Activated gamma-delta T cell treated with Interleukin-2 at 50 U/mL for 16 hours (primary cell): ENCODE results near the gene RCBTB2.

Source experiments
- DNase-seq: peaks from one replicate; pipeline ENCODE4 v3.0.0-alpha.2; 2020

Gene RCBTB2

DNA sequence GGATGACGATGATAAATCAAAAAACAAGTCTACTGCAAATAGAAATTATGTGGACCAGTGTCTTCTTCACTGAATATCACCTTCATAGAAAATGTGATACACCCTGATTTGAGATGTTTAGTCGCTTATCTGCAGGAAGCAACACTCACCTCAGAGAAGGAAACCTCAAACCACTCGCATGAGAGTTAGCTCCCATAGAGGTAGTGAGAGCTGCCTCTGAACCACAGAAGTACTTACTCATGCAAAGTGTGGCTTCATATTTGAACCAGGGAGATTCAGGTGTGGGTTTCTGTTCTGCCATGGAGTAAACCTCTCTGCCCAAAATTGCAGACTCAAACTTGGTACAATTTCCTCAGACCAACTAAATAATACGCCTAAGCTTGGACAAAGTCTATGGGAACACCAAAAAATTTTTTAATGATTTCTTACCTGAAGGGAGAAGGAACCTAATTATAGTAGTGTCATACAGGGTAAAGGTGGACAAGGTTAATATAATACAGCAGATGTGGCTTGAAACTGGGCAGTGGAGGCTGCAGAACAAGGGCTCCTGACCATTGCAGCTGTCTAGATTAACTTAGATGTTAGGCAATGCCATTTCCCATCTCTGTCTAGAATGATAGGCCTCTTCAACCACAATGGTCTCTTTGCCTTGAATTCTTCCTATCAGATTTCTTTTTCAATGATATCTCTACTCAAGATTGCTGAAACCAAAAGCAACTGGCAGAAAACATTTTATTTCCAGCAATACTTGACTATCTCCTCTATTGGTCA lies 29.6 kb upstream of the RCBTB2 start:
- peak; percentile 71 for DNase-seq

DNA sequence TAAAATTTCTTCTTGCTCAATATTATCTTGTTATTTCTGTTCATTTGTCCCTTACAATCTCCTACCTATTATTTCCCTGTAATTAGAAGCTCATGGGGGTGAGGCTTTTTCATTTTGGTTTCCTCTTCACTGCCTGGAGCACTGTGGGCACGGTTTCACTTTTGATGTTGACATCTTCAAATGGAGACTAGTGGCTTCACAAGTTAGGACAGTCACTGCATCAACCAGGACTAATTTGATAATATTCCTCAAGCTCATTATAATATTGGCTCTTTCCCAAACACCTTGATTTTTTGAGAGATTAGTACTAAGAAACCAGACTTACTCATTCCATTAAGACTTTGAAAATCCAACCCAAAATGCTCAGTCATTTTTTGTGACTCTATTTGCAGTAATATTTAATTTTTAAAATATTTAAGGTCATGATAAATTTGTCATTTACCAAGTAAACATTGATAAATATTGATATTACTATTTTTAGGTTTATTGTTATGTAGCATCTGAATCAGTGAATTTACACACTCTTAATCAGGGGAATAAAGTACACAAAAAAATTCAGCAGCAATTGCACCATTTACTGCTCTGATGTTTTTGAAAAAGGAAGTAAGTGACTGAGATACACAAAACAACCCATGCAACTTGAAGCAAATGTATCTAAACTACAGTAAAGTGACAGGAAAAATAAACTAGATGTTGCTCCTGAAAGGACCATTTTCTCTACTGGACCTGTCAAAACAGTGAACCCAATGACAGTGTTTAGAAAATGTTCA lies 28.8 kb upstream of the RCBTB2 start:
- DNase-seq, result no peak

DNA sequence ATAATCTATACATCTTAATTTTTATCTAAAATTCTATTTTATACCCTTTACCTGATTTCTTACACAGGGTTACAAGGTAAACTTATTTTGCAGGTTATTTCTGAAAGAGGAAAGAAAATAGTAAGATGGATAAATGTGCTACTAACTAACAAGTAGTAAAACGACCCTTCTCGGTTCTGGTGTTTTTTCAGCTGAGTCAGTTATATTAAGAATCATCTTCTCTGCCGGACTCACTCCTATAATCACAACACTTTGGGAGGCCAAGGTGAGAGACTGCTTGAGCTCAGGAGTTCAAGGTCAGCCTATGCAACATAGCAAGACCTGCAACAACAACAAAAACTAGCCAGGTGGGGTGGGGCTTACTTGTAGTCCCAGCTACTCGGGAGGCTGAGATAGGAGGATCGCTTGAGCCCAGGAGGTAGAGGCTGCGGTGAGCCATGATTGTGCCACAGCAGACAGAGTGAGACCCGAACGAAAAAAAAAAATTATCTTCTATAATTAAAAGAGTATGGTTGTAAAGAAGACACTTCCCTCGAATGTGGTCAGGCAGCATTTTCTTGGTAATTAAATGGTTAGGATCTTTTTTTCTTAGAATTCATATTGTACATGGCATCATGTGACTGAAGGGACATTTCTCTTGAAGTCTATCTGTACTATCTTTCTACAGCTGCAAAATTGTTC lies 27.9 kb upstream of the RCBTB2 start:
- DNase-seq, result no peak

DNA sequence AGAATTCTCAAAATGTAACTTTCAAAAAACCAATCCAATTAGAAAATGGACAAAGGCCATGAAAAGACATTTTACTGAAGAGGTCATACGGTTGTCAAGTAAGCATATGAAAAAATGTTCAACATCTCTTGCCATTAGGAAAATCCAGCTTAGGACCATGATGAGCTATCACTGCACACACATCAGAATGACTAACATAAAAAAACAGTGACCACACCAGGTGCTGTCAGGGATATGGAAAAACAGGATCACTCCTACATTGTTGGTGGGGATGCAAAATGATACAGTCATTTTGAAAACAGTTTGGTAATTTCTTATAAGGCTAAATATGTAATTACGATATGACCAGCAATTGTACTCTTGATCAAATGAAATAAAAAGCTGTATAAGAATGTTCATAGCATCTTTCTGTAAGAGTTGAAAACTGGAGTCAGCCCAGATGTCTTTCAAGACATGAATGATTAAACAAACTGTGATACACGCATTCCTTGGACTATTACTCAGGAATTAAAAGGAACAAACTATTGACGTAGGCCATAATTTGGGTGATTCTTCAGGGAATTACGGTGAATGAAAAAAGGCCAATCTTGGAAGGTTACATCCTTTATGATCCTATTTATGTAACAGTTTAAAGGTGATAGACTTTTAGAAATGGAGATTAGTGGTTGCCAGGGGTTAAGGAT lies 26.9 kb upstream of the RCBTB2 start:
- no peak for DNase-seq

DNA sequence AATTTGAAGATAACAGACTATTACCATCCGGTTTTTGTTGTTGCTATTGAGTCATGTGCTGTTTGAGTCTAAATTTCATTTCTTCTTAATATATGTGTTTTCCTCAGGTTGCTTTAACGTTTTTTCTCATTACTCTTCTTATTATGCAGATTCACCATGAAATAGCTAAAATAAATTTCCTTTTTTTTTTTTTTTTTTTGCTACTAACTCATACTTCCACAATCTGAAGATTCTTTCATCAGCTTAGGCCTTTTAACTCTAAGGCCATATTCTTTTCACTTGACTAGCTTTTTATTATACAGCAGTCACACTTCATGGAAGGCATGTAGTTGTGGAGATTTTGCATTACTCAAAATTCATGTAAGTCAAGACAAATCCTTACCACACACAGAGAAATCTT lies 23.9 kb upstream of the RCBTB2 start:
- no peak for DNase-seq

DNA sequence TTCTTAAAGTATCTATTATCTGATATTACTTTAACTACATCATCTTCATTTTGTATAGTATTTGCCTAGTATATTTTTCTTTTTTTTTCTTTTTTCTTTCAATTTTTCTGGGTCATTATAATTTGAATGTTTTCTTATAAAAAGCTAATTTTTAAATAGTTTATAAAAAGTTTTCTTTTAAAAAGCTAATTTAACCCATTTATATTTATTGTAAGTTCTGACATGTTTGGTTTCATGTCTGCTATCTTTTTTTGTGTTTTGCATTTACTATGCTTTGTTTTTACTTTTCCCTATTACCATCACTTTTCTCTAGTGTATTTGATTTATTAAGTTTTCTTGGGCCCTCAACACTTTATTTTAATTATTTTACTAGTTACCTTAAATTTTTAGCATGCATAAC lies 22.6 kb upstream of the RCBTB2 start:
- DNase-seq, result no peak

DNA sequence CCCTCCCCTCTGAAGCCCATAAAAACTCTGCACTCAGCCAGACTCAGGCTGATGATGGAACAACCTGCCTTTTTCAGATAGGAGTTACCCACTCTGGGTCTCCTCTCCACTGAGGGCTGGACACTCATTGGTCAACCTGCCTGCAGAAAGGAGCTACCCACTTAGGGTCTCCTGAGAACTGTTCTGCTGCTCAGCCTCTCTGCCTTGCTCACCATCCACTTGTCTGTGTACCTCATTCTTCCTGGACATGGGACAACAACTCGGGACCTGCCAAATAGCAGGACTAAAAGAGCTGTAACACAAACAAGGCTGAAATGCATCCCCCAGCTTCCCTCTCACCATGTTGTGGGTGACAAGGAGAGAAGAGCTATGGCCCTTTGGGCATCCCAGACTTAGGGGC lies 18.4 kb upstream of the RCBTB2 start:
- no peak for DNase-seq

DNA sequence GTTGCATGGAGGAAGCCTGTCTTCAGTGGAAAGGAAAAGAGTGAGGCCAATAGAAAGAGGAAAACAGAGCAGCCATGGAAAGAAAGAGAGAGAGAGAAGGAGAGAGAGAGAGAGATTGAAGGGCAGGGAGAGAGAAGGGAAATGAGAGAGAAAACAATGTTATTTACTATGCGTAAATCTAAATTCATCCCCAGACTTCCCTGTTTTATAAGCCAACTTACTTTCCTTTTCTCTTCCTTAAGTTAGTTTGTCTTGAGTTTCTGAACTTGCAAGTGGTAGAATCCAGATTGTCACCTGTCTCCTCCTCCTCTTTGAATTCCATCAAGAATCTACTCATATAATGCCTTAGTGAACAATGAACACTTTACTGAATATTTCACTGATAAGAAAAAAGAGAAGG lies 16.8 kb upstream of the RCBTB2 start:
- no peak for DNase-seq

DNA sequence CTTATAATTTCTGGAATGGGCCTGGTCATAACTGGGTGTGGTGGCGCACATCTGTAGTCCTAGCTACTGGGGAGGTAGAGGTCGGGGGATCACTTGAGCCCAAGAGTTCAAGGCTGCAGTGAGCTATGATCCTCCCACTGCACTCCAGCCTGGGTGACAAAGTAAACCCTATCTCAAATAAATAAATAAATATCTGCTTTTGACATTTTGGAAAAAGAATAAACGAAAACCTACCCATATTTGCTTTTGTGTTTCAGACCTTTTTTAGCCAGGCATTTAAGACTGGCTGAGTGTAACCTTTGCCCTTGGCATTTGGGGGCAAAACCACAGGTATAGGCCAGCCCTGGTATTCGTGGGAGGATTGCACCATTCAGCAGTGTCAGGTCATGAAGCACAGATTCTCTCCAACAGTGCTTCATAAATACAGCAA lies 14.8 kb upstream of the RCBTB2 start:
- DNase-seq, result no peak

DNA sequence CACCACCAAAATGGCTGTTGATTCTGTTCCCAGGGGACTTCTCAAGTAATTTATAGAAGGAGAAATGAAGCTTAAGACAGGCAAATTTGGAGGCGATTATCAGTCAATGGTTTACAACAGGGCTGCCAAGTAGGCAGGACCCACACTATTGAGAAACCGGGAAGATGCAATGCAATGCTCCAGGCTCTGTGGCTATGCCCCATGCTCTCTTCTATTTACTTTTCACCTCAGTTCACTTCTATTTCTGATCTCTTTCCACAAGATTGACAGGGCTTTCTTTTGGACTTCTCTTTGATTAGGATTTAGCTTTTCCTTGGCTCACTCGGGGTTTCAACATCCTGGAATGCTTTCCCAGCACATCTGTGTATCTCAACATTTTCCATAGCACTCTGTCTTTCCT lies 12.7 kb upstream of the RCBTB2 start:
- DNase-seq, result no peak

DNA sequence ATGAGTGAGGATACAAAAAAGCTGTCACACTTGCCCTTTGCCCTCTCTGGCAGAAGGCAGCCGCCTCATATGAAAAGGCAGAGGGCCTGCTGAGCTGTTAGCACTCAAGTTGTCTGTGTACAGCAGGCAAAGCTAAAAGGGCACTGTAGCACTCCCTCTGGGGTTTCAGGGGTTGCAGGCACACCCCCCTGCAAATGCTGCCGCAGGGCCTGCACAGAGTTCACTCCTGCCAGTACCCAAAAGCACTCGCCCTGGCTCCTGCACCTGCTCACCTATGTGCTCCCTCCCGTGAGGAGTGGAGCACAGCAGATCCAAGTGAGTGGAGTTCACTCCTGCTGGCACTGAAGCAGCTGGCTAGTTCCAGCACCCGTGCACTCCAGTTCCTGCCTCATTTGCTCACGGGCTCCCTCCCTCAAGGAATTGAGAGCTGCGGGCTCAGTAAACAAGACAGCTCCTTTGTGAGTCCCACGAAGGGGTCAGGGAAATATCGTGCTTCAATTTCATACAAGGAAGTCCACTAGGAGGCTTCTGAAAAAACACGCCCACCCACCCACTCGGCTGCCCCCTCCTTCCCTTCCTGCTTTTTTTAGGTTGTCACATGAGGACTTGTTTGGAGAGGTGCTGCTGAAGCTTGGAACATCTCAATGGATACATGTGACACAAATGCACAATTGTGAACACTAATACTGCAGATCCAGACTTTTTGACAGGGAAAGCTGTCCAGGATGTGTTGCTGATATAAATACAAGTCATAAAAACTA lies 9.9 kb upstream of the RCBTB2 start:
- DNase-seq, result no peak

DNA sequence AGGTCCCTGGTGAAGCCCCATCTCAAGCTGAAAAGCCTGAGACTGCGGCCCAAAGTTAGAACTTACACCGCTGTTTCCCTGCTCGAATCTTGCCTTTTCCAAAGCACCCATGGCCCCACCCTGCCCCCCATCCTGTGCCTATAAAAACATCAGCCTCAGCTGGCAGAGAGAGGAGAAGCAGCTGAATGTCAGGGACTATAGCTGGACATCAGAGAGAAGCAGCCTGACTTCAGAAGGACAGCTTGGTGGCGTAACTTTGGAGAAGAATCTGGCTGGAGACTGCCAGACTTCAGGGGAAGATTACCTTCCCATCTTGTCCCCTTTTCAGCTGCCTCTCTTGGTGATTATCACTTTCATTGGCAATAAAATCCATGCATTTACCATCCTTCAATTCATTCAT lies 9.3 kb upstream of the RCBTB2 start:
- no peak for DNase-seq

DNA sequence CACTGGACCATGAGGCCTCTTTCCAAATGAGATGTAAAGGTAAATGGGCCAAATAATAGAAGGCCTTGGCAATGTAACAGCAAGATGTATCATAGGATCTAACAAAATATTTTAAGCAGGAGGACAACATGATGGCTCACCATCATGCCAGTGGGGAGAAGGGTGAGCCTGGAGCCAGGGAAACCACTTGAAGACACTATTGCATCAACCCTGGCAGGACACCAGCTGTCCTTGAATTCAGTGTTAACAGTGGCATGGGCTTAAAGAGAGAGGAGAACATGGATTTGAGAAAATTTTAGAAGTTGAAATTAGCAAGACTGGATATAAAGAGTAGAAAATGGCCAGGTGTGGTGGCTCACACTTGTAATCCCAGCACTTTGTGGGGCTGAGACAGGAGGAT lies 6.7 kb upstream of the RCBTB2 start:
- DNase-seq, result no peak

DNA sequence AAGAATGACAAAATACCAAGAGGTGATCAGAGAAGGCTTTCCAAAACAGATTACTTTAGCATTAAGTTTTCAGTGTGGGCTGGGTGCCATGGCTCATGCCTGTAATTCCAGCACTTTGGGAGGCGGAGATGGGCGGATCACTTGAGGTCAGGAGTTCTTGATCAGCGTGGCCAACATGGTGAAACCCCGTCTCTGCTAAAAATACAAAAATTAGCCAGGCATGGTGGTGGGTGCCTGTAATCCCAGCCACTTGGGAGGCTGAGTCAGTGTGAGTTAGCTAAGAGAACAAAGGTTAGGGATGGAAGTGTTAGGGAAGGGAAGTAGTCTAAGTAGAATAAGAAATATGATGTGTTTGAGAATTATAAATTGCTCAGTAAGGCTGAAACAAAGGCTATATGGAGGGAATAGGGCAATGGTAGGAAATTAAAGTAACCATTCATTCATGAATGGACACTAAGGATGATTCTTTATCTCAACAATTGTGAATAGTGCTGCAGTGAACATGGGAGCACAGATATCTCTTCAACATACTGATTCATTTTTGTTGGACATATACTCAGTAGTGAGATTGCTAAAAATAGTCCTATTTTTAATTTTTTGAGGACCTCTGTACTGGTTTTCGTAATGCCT lies 3.9 kb upstream of the RCBTB2 start:
- no peak for DNase-seq

DNA sequence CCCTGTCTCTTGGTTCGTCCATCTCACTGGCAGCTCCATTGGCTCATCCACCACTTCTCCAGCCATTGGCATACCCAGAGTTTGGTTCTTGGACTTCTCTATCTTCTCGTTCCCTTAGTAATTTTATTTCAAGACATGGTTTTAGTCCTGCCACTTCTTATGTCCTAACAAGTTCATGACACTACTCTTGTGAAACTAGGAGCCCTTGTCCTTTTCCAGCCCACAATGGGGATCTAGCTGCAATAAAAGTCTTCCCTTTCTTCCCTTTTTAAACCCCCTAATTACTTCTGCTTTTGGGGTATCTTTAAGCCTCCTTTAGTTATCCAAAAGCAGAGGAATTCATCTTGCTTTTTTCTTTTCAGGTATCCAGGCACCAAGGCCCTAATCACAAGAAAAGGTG lies 2.9 kb upstream of the RCBTB2 start:
- DNase-seq, result no peak

DNA sequence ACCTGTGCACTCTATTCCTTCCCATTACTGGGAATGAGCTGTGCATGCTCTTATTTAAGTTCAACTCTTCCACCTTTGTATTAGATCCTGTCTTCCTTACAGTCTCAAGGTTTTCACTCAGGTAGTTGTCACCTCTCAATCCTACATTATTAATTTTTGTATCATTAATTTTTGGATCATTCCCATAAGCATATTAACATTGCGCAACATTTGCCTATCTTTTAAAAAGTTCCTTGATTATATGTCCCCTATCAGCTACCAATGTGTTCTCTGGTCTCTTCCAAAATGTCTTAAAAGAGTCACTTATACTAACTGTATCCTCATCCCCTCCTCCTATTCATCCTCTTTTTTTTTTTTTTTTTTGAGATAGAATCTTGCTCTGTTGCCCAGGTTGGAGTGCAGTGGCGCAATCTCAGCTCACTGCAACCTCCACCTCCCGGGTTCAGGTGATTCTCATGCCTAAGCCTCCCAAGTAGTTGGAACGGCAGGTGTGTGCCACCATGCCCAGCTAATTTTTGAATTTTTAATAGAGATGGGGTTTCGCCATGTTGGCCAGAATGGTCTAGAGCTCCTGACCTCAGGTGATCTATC lies 2.1 kb upstream of the RCBTB2 start:
- DNase-seq, result no peak

DNA sequence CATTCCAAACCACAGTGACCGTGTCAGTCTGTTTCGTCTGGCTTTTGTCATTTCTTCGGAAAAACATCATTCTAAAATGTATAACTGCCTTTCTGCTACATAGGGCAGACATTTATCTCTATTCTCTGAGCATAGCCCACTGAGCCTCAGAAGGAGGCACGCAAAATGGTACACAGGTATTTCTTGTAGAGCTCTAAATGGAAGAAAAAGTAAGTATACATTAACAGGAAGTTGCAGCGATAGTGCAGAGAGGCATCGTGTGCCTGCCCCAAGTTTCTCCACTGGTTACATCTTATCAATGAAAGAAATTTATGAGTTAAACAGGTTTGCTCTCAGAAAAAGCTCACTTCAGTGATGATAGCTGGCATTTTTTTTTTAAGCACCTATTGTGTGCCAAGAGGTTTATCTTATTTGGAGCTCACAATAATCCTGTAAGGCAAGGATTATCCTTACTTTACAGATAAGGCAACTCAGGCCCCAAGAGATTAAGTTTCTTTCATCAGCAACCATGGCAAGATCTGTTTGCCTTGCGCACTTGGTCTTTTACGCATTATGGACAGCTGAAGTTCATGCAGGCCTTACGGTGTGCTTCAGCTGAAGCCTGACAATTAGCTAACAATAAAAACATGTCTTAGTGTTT lies 1.2 kb upstream of the RCBTB2 start:
- no peak for DNase-seq

DNA sequence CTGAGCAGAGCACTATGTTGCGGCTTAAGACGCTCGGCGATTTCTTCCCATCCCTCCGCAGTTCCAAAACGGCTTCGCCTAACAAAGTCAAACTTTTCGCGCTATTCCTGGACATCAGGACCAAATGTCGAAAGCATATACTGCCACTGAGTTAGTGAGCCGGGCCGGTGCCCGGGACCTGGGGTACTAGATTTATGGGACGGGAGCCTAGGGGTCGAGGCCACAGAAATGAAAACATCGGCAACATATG lies 699 bp downstream of the RCBTB2 start:
- no peak for DNase-seq

DNA sequence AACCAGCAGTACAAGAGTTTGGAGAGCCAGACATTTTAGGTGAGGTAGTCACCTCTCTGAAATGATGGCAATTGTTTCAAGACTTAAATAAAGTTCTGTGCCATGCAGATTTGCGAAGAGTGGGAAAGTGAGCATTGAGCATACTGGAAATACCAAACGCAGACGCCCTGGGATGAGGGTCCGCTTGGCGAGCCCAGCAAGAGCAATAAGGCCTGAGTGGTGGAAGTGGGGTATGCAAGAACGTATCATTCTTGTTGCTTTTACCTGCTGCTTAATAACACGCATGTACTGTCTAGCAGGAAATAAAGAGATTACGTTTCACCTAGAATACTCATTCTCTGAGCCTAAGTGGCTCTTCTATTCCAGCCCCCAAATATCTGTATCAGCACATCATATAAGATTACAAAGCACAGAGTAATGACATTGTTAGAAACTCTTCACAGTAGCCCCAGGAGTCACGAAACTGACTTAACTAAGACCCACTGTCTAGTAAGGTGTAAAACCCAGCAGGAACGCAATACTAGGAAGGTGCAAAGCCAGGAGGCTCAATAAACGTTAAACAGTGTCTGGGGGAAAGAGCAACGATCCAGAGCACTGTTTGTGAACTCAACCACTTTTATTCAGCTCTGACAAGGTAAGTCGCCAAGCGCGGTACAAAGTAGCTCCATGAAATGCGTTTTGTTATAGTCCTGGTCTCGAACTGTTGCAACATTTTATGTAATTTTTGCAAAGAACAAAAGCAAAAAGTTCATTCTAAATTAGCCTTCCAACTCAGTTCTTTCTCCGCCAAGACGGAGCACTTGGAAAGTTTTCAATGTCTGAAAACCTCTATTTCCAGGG lies 1.2 kb downstream of the RCBTB2 start:
- peak; percentile 14 for DNase-seq

DNA sequence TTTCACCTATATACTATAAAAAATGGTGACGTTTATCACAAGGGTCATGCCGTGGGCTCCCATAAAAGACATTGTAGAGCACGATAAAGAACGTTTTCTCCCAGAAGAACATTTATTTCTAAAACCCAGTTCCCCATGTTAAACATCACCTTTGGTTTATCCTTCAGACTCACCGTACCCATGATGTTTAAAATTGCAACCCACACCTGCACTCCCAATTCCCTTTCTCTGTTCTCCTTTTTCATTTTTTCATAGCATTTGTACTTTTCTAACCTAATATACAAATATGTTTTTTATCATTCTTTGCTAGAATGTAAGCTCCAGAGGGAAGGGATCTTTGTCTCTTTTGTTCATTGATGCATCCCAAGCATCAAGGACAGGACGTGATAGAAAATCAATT lies 2.0 kb downstream of the RCBTB2 start:
- DNase-seq, result no peak

DNA sequence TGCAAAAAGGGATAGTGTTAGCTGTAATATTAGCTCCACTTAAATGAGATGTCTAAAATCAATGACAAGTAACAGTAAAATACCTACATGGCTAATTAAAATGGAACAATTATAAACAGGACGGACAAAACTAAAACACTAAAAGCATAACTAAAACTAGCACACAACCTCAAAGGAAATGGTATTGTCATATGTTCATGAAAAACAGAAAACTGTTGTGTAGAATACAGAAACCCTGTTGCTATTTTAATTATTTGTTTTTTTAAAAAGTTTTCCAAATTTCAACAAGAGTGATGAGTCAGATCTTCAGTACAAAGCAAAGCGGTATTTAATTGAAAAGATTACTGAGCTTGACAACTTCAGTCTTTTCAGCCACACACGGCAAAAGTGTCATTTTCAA lies 4.2 kb downstream of the RCBTB2 start:
- DNase-seq, result no peak
